LHCN-M2 (cell line): ENCODE data around the gene PRODH2. TPM values are rescaled to one million over a fixed set of nuclear protein-coding genes. Genes with fewer than 3 reads are reported as not detected.

Experiments
- DNase-seq: peaks from one replicate; pipeline ENCODE4 v3.0.0-alpha.2; 2012; ENCODE audit warnings: low read depth
- total RNA-seq: library from RNA; depleted of rRNA; stranded (reverse); fragments of >200 nt; gene quantifications from 2 replicates; pipeline ENCODE4 v1.2.3, GENCODE V29; 2014; rRNA removed

Gene PRODH2
- total RNA-seq, 1 experiment from 2014 or later: not detected

DNA sequence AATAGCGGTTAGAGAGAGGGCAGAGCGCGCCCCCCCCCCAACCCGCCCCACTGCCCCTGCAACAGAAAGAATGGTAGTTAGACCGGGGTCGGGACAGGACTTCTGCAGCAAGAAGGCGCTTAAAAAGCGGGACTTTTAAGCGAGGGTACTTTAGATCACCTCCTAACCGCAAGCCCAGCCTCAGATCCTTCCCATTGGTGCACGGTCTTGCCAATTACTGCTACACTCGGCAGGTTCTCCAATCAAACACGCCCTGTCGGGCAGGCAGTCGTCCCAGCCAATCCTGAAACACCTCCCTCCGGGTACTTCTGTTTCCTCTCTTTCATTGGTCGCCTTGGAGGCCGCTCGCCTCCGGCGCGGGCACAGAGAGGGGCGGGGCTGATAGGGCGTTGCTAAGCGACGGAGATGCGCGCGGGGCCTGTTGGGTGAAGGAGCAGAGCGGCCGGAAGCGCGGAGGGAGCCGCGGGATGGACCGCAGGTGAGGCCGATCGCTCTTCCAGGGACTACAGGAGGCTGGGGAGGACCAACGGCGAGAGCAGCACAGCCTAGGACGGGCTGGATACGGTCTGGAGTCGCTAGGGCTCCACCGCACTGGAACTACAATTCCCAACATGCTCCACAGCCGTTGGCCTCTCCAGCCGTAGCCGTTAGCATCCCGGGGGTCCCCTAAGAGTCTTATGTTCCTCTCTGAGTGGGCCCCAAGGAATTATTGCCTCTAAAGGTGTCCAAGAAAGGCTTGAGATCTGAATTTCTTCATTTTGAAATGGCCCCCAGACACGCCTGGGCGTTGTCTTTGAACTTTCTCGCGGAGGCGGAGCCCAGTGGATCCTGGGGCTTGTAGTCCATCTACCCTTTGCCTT, 54.7 kb downstream of the PRODH2 start, which contains the start of gene PROSER3:
Gene PROSER3 (plus strand): TSS at position 428 of the 860 bp plus-strand sequence. CDS start 40 bp downstream, at position 468.
- peak; percentile 99 for DNase-seq

DNA sequence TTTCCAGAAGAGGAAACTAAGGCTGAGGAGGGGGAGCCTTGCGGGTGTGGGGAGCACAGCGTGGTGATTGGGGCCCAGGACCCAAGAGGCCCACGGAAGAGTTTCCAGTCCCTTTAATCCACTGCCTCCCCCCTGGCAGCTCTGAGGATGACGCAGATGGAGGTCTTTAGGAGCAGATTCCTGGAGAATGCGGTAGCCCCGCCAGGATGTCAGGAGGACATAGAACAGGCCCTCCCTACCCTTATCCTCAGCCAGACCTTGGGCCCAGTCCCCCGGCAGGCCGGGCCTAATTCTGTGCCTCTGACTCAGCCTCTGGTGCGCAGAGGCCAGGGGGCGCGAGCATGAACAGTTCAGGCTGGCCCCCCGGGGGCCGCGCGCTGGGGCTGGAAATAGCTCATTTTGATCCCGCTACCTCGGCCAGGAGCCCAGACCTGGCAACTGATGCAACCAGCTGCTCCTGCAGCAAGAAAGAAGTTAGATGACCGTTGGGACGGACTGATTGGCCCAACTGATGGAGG, 55.4 kb downstream of the PRODH2 start:
- DNase-seq: peak; percentile 85

DNA sequence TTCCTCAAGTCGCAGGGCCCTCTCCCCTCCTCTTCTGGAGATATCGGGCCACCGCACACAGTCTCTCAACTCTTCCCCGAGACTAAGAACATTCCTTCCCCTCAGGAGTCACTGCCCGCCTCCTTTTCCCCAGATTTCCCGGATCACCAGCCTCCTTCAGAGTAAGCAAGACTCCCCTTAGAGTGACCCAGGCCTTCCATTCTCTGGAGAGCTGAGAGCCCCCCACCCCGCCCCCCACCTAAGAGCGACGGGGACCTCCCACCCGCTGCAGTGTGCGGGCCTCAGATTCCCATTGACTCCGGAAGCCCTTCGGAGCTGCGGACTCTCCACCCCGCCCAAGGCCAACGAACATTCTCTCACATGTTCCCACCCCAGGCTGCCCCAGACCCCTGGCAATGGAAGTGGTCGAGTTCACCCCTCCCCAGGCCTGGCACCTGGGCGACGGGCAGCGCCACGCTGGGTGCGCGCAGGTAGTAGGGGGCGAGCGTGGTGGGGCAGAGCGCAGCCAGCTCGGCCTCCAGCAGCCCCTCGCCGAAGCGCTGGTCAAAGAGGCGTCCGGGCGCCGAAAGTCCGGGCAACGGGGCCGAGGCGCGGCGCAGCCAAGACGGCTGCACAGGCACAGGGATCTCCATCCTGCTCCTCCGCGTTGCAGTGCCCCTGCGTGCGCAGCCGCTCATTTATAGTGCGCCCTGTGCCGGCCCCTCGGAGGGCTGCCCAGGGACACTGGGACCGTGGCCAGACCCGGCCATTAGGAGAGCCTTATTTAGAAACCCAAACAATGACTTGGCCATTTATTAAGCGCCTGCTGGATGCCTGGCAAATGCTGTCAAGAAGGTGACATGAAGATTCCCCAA, 56.0 kb downstream of the PRODH2 start, which contains the start of gene HSPB6:
Gene HSPB6 (minus strand): TSS at position 653 of the 854 bp plus-strand sequence. CDS start 21 bp downstream, at position 632.
- DNase-seq: no peak

DNA sequence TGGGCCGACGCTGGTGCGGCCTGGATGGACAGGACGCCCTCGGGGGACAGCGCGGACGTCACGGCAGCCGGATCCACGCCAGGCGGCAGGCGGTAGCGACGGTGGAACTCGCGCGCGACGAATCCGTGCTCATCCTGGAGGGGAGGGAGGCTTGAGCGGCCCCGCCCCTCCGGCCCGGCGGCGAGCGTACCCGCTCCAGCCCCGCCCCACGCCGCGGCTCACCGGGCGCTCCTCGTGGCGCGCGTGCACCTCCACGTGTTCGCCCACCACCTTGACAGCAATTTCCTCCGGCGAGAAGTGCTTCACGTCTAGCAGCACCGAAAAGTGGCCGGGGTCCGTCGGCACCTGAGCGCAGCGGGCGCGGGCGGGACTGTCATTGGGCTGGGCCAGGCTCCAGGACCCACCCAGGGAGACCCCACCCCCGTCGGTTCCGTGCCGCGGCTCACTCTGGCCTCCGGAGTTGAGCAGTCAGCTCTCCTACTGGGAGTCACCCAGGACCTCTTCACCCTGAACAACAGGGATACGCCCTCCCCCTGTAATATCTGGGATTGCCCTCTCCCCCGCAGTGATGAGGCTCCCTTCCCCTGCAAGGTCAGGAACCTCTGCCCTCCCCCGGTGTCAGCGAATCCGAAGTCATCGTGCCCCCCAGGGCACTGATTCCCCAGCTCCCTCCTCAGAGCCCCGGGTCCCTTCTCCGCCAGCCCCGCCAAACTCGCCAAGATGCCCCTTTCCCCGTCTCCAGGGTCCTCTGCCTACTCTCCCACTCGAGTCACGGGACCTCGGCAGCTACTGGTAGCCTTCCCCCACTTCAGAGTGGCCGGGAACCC, 56.9 kb downstream of the PRODH2 start:
- DNase-seq: no peak

DNA sequence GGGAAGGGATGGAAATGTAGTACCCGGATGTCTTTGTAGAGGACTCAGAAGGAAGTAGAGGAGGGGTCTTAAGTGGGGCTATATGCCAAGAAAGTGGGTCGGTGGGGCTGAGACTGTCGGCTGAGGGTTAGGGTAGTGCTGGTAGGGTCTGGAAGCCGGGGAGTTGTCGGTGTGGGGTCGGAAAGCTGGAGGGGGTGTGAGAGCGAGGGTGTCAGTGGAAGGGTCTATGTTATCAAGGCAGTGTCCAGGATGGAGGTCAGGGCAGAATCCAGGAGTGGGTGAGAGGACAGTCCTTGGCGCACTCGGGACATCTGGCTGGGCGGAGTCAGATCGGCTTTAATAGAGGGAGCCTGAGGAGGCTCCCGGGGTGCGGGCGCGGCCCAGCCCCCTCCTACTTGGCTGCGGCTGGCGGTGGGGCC, 57.5 kb downstream of the PRODH2 start:
- no peak for DNase-seq

DNA sequence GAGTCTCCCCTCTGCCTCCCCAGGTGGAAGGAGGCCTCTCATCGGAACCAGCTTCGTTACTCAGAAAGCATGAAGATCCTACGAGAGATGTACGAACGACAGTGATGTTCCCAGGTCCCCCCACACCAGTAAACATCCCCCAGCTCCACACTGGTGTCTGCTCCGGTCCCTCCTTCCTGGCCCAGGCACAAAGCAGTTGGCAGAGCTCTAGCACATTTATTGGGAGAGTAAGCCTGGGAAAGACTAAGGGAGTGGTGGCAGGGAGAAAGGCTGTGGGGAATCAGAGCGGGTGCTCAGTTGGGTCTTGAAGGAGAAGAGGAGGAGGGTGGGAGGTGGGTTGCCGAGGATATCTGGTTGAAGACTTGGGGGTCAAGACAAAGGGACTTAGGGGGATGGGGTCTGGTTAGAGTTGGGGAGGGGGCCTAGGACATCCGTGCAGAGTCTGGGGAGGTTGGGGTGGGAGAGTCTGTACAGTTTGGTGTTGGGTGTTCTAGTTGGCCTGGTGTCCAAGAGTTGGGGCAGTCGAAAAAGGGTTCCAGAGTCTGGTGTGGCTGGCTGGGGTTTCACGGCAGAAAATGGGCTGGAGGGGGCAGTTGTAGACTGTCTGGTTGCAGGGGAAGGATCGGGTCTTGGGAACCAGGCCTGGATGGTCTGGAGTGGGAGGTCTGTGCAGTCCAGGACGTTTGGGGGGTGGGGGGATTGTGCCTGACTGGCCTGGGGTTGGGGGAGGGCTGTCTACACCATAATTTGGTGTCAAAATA, 58.1 kb downstream of the PRODH2 start:
- DNase-seq: no peak

- no peak for DNase-seq
Measured at GRCh38 chr19:35753634-35754369, 58.8 kb downstream of the PRODH2 start.

- DNase-seq: no peak
Measured at GRCh38 chr19:35752746-35753350, 59.8 kb downstream of the PRODH2 start.

DNA sequence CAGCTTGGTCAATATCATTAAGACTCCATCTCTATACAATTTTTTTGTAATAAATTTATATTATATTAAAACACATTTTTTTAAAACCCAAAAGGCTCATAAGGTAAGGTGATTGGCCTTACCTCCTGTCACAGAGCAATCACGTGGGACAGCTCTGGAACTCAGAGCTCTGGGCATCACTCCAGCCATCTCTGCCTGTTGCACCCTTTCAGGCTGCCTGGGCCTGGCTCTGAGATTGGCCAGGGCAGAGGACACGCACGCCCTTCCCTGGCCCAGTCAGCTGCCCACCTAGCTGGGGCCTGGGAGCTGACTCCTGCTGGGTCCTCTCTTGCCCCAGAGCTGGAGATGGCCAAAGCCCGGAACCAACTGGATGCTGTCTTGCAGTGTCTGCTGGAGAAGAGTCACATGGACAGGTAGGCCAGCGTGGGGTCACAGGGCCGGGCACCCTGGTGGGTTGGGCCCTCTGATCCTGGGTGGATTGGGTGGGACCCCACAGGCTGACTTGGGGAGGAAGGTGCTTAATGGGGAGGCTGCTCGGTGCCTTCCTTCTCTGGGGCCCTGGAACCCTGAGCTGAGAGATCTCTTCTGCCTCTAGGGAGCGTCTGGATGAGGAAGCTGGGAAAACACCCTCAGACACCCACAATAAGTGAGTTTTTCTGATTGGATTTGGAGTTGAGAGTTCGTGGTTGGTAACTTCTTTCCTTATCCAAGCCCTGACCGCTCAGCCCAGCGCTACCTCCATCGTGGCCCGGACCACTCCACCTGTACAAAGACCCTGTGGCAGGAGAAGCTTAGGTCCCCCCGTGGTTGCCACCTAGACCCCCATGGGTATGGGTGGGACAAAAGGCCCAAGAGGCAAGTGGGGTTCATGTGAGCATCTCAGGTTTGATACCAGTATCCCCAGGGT, 60.6 kb downstream of the PRODH2 start:
- no peak for DNase-seq

DNA sequence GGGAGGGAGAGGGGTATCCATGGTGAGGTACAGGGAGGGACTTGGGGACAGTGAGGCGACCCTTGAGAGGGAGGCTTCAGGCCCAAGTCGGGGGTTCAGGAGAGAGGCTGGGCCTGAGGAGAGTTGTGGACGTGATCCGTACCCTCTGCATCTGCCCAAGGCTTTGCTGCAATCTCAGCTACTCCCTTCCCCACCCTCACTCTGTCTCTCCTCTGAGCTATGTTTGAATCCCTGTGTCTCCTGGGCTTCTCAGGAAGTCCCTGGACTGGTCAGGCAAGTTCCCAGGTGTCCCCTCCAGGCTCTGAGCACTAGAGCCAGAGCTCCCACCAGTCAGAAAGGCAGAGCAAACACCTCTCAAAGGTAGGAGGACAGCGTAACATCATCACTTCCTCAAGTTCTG, 62.5 kb downstream of the PRODH2 start:
- no peak for DNase-seq

Other genes with a start within 250 kb of the PRODH2 start
- not detected in 2 replicates for gene ATP4A, start 249.2 kb downstream of the PRODH2 start, total RNA-seq
- not detected in 2 replicates for gene PMIS2, start 226.7 kb downstream of the PRODH2 start, total RNA-seq
- gene HAUS5, start 200.1 kb downstream of the PRODH2 start, total RNA-seq: 17.4 and 21.0 TPM in 2 replicates
- 101 and 103 TPM in 2 replicates for gene RBM42, start 183.8 kb downstream of the PRODH2 start, total RNA-seq
- gene ETV2, start 171.1 kb downstream of the PRODH2 start, total RNA-seq: 0.46 and 1.5 TPM in 2 replicates
- 383 and 482 TPM in 2 replicates for gene COX6B1, start 164.5 kb downstream of the PRODH2 start, total RNA-seq
- 0.17 TPM in 1 of 2 replicates, not detected in the other for gene UPK1A, start 146.3 kb downstream of the PRODH2 start, total RNA-seq
- not detected in 2 replicates for gene ZBTB32, start 108.3 kb downstream of the PRODH2 start, total RNA-seq
- gene KMT2B, start 94.8 kb downstream of the PRODH2 start, total RNA-seq: 9.8 and 10.8 TPM in 2 replicates
- gene IGFLR1, start 70.4 kb downstream of the PRODH2 start, total RNA-seq: 5.1 and 11.7 TPM in 2 replicates
- gene U2AF1L4, start 67.4 kb downstream of the PRODH2 start, total RNA-seq: 12.2 and 12.4 TPM in 2 replicates
- gene PSENEN, start 67.2 kb downstream of the PRODH2 start, total RNA-seq: 35.2 and 35.6 TPM in 2 replicates
- gene LIN37, start 64.3 kb downstream of the PRODH2 start, total RNA-seq: 16.9 and 18.7 TPM in 2 replicates
- 0.29 TPM in 1 of 2 replicates, not detected in the other for gene HSPB6, start 55.8 kb downstream of the PRODH2 start, total RNA-seq
- gene PROSER3, start 54.7 kb downstream of the PRODH2 start, total RNA-seq: 7.2 and 8.2 TPM in 2 replicates
- 6.4 and 6.6 TPM in 2 replicates for gene ARHGAP33, start 37.3 kb downstream of the PRODH2 start, total RNA-seq
- not detected in 2 replicates for gene NPHS1, start 39.7 kb upstream of the PRODH2 start, total RNA-seq
- gene KIRREL2, start 44.1 kb upstream of the PRODH2 start, total RNA-seq: not detected in 2 replicates
- gene APLP1, start 55.7 kb upstream of the PRODH2 start, total RNA-seq: 38.3 and 47.1 TPM in 2 replicates
- gene NFKBID, start 87.7 kb upstream of the PRODH2 start, total RNA-seq: 2.8 and 3.3 TPM in 2 replicates
- gene HCST, start 89.7 kb upstream of the PRODH2 start, total RNA-seq: not detected in 2 replicates
- gene TYROBP, start 95.5 kb upstream of the PRODH2 start, total RNA-seq: not detected in 2 replicates
- gene LRFN3, start 123.5 kb upstream of the PRODH2 start, total RNA-seq: 6.5 and 8.3 TPM in 2 replicates
- gene SDHAF1, start 182.3 kb upstream of the PRODH2 start, total RNA-seq: 24.7 and 28.6 TPM in 2 replicates
- 0.23 TPM in 1 of 2 replicates, not detected in the other for gene SYNE4, start 196.0 kb upstream of the PRODH2 start, total RNA-seq
- gene ALKBH6, start 201.4 kb upstream of the PRODH2 start, total RNA-seq: 32.6 and 39.6 TPM in 2 replicates
- 5.3 and 6.3 TPM in 2 replicates for gene CLIP3, start 220.0 kb upstream of the PRODH2 start, total RNA-seq
- 10.8 and 12.5 TPM in 2 replicates for gene THAP8, start 241.4 kb upstream of the PRODH2 start, total RNA-seq
- gene WDR62, start 242.1 kb upstream of the PRODH2 start, total RNA-seq: 22.0 and 23.6 TPM in 2 replicates